ENCODE results near the gene MYCBP2. TPM values are rescaled to one million over a fixed set of nuclear protein-coding genes. Genes with fewer than 3 reads are reported as not detected.
"Not testable (repeated sequence)": the region's sequence is repeated elsewhere in the genome, so short reads cannot be mapped to it uniquely, and the experiment has no call there.

Gene MYCBP2
- polyA plus RNA-seq, 1 of the 3 experiments (the other 2 are of a cell fraction) = 18.5 TPM

- POLR2A ChIA-PET = no interaction called here
- Histone ChIP-seq H3K36me3 (replicated peaks in 1 of 2; ENCODE audit: control insufficient read depth in 1 of 2, insufficient read depth in 2 of 2, low read length in 1 of 2) (peaks cover 6 to 19% of the 10 kb centered on the region in 2 experiments), H3K79me2 (ENCODE audit: insufficient read depth) (no peaks in the 10 kb centered on the region), H3K4me1 (ENCODE audit: control insufficient read depth in 1 of 2, insufficient read depth in 2 of 2, low read depth in 1 of 2, low read length in 1 of 2) (no peaks in the 10 kb centered on the region; a peak in 1 of 4 replicates), H3K27me3 (ENCODE audit: insufficient read depth) (no peaks in the 10 kb centered on the region), H3K4me2 (no peak overlapping the region), H3K9me2 (no peaks in the 10 kb centered on the region), H4K20me1 (ENCODE audit: insufficient read depth) (no peaks in the 10 kb centered on the region), H3K9me3 (no peaks in the 10 kb centered on the region), H3K4me3 (ENCODE audit: low read depth in 2 of 2, low read length in 1 of 2) (no peak overlapping the region), H3F3A (replicated peaks; ENCODE audit: insufficient read depth) (no peaks in the 10 kb centered on the region), H3K27ac (ENCODE audit: low read depth in 2 of 2, low read length in 1 of 2) (peak overlapping the region in 1 of 2 experiments; percentile 16; a peak in 1 of 4 replicates), H2AFZ (ENCODE audit: low read depth) (no peak overlapping the region), H3K9ac (no peak overlapping the region)
- CTCF ChIA-PET = no interaction called here
- no peak for TF ChIP-seq RXRA (IDR thresholded peaks at IDR 0.05; ENCODE audit: borderline replicate concordance, low read depth)
- TF ChIP-seq EP300 (IDR thresholded peaks at IDR 0.05; ENCODE audit: borderline replicate concordance in 1 of 2, low read depth in 1 of 2, low read length in 1 of 2) = no peak
- TF ChIP-seq CTCF (IDR thresholded peaks at IDR 0.05) = no peak
- TF ChIP-seq EZH2phosphoT487 (IDR thresholded peaks at IDR 0.05; ENCODE audit: borderline replicate concordance, low read depth) = no peak
- TF ChIP-seq FOXJ3 (CRISPR knock-in tag; IDR thresholded peaks at IDR 0.05) = no peak
- TF ChIP-seq MEF2A (IDR thresholded peaks at IDR 0.05; ENCODE audit: borderline replicate concordance, low read depth) = no peak
- no peak for TF ChIP-seq USF2 (IDR thresholded peaks at IDR 0.05; ENCODE audit: borderline replicate concordance, low read depth, low read length)
- TF ChIP-seq YY1 (IDR thresholded peaks at IDR 0.05; ENCODE audit: low read depth) = no peak
- TF ChIP-seq NFIC (IDR thresholded peaks at IDR 0.05; ENCODE audit: borderline replicate concordance) = no peak
- TF ChIP-seq RFX5 (IDR thresholded peaks at IDR 0.05; ENCODE audit: low read length) = no peak
- TF ChIP-seq SIN3A (IDR thresholded peaks at IDR 0.05; ENCODE audit: borderline replicate concordance, low read depth, low read length) = no peak
- no peak for TF ChIP-seq MXI1 (IDR thresholded peaks at IDR 0.05; ENCODE audit: low read depth, low read length)
- TF ChIP-seq RAD21 (IDR thresholded peaks at IDR 0.05; ENCODE audit: low read length) = no peak
- TF ChIP-seq POLR2AphosphoS5 (IDR thresholded peaks at IDR 0.05; ENCODE audit: low read depth, low read length) = no peak
- TF ChIP-seq GABPA (IDR thresholded peaks at IDR 0.05; ENCODE audit: low read depth) = no peak
- peak; percentile 8 for DNase-seq
- 60% methylated on average over 3 of the region's 3 CpGs for WGBS (ENCODE audit: low lambda C conversion rate)
These were observed 75.9 kb downstream of the MYCBP2 start for GRCh38 chr13:77250975-77251374.

GRCh38 chr13:77245224-77245623, 81.7 kb downstream of the MYCBP2 start:
- POLR2A ChIA-PET = not testable (repeated sequence)

More at GRCh38 chr13:77245224-77245623, 81.7 kb downstream of the MYCBP2 start:
- H3K9ac ChIP-seq; H3K4me3 ChIP-seq (ENCODE audit: low read depth in 2 of 2, low read length in 1 of 2); H2AFZ ChIP-seq (ENCODE audit: low read depth); CTCF ChIA-PET; H3K4me2 ChIP-seq; DNase-seq; H4K20me1 ChIP-seq (ENCODE audit: insufficient read depth); H3K27ac ChIP-seq (ENCODE audit: low read depth in 2 of 2, low read length in 1 of 2); H3K4me1 ChIP-seq (ENCODE audit: control insufficient read depth in 1 of 2, insufficient read depth in 2 of 2, low read depth in 1 of 2, low read length in 1 of 2); H3K79me2 ChIP-seq (ENCODE audit: insufficient read depth); H3F3A ChIP-seq (replicated peaks; ENCODE audit: insufficient read depth); H3K9me3 ChIP-seq; H3K9me2 ChIP-seq; H3K27me3 ChIP-seq (ENCODE audit: insufficient read depth): not testable (repeated sequence)
- H3K36me3 ChIP-seq (replicated peaks in 1 of 2; ENCODE audit: control insufficient read depth in 1 of 2, insufficient read depth in 2 of 2, low read length in 1 of 2) = peaks cover 8 to 12% of the 10 kb centered on the region in 2 experiments
- WGBS (ENCODE audit: low lambda C conversion rate) = 85% methylated on average over 2 of the region's 2 CpGs
